NCI-H2227 treated with DMSO at 0.1 percent for 48 hours (cell line): Measurements from ENCODE around the gene CDK15.

Experiments
- DNase-seq: peaks from one replicate; lab custom pipeline; 2025; lab: John Stamatoyannopoulos, UW

CDK15 gene

DNA sequence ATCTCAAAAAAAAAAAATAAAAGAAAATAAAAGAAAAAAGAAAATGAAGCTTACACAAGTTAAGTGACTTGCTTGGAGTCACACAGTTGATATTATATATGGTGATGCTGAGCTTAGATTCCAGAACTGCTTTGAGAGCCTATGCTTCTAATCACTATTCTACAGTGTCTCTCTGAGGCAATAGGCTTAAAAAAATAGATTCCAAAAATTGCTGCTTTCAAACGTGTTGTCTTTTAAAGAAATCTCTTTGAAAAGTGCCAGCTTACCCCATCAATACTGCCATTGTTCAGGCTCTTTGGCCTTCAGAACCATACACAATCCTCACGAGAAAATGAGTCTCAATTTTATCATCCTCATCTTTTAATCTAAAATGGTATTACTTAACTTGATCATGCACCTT is 102.6 kb downstream of the CDK15 start:
- DNase-seq: no peak

DNA sequence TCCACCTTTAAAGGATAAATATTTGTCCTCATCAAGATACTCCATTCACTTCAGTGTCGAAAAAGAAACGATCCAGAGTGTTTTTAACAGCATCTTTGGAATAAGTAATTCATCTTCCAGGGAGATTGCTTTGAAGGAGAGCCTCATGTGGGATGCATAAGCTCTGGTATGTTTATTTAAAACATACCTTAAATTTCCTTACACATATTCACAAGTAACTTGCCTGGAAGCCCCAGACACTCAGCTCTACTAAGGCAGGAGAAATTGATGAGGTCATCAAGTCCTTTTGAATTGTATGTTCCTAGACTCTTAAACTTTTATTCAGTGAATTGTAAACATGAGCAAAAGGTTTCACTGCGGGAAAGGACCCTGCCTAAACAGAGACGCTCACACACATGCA is 103.0 kb downstream of the CDK15 start:
- no peak for DNase-seq

DNA sequence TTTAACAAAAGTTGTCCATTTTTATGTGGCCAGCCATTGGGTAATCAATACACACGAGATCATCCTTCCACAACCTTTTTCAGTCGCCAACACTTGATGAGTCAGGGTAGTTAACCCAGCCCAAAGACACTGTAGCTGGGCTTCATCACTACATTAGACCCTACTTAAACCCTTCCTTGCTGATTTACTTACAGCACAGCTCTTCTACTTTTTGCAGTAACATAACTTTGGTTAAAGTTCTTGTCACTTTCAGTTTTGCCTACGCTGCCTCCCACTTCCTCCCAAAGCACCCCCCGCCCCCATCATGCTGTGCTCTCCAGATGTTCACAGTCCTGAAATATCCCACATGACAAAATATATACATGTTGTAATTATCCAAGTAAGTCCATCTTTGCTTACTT is 103.6 kb downstream of the CDK15 start:
- no peak for DNase-seq

DNA sequence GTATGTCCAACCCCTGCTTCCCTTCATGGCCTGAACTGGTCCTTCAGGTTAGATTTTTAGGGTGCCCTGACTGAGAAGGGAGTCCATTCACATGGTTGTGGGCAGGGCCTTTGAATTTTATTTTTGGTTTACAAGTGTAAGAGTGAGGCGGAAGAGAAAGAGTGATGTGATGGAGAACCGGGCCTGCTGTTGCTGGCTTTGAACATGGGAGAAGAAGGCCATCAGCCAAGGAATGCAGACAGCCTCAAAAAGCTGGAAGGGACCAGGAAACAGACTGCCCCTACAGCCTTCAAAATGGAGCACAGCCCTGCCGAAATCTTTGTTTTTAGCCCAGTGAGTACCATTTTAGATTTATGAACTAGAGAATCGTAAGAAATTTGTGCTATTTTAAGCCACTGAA is 105.0 kb downstream of the CDK15 start:
- DNase-seq: no peak

DNA sequence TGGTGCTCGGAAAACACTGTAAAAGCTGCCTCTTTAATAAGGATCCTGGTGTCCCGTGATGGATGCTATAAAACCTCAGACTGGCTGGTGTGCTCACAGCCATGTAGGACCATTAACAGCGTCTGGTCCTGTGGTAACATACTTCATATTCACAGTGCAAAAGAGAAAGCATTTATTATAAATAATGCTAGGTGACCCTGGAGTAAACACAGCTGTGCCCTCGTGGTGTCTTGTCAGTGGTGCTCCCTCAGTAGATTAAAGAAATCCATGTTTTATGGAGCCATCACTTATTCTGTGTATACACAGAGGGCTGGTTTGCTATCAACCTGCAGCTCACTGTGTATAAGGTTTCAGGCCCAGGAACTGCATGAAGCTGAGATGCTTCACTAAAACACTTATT is 106.9 kb downstream of the CDK15 start:
- peak; percentile 73 for DNase-seq

DNA sequence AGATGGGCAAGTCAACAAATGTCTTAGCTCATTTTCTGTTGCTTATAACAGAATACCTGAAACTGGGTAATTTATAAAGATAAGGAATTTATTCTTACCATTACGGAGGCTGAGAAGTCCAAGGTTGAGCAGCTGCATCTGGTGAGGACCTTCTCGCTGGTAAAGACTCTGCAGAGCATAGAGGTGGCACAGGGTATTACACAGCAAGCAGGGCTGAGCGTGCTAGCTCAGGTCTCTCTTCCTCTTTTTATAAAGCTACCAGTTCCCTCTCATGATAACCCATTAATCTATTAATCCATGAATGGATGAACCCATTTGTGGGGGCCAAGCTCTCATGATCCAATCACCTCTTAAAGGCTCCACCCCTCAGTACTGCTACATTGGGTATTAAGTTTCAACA is 109.1 kb downstream of the CDK15 start:
- DNase-seq: no peak

DNA sequence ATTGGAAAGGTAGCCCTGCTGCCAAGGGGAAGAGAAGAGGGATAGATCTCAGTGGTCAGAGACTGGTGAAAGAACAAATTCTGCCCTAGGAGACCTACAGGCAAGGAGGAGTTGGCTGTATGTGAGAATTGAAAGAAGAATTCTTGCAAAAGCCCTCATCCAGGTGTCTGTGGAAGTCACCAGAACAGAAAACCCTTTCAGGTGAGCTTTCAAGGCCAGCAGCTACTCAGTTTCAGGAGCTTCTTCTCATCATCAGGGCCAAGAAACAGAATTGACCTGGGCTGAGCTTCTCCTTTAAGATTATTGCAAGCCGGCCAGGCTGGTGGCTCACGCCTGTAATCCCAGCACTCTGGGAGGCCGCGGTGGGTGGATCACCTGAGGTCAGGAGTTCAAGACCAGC is 110.2 kb downstream of the CDK15 start:
- no peak for DNase-seq

DNA sequence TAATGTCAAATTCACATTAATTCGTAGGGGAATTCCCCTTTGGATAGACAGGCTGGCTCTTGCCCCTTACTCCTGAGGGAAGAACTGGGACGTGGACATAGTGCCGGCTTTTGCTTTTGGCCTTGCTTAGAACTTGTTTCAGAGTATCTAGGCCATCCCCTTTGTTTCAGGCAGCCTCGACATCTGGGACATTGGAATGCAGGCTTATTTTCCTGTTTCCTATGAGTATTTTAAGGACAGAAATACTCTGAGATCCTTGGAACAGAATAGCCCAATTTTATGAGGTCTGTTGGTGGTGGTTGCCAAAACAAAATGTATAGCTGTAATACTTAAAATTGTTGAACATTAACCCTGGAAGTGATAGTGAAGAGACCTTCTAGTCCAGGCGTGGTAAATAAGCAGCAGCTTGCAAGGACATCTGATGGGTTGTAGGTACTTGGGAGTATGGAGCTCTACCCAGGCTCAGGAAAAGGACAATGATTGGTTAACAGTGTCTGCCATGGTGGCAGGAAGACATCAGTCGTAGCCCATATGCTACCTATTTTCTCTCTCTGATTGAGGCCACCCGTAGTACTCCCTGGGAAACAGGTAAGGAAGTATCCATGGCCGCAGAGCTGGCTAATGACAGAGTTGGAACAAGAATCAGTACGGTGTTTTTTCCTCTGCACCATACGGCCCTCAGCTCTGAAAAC is 112.4 kb downstream of the CDK15 start:
- DNase-seq: no peak

DNA sequence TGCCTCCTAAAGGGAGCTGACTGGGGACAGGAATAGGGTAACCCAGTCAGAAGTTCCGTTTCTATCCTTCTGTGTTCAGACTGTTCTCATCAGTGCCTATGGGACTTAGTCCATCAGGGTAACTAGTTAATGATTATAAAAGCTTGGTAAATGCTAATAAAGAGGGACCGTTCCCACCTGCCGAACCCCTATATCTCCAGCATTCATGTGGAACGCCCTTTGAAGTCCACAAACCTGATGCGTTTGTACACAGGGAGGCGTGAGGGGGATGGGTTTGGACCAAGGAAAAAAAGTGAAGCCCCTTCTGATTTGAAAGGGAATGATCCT is 112.9 kb downstream of the CDK15 start:
- no peak for DNase-seq

DNA sequence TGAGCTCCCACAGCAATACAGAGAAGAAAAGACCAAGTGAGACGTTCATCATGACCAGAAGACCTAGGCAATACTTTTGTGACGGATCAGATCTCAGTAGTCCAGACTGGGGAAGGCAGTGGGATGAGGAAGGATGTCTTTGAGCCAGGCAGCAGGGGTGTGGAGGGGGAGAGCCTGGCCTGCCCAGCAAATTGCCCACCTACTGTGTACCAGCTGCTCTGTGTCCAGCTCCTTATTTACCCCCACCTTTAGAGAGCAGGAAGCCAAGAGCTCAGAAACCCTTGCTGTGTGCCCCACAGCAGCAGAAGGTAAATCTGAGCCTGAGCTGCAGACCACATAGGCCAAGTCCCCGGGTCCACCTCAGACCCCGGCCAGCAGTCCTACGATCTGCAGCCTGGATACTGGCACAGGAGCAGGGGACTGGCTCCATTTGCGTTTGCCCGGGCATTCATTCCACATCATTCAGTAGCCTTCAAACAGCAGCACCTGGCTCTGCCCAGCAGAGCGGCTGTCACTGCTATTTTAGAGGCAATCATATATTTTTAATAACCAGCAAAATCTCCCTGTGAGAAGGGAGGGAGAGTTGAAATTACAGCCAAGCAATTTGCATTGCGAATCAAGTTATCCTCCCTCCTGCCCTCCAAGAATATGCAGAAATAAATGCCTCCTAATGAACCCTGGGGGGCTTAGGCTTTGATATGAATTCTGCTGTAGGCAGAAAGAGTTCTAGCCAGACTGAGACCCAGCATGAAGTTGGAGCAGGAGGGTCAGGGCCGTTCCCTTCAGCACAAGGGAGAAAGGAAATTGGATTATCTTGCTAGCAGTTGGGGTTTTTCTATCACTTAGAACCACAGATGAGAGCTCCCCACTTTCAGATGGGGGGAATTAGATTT is 117.3 kb downstream of the CDK15 start:
- no peak for DNase-seq

DNA sequence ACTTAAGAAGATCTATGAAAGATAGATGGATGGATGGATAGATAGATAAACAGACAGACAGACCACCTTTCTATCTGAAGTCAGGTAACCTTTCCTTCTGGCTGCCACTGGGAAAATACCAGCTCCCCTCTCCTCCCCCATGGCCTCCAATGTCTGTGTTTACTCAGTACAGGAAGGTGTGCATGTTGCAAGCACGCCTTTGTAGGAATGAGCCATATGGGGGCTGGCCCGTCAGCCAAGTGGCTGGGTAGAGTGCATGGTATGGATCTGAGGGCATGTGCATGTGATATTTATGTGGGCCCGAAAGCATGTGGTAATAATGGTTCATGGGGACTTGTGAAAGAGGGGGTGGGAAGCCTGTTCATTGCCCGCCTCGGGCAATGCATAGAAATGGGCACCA is 118.1 kb downstream of the CDK15 start:
- no peak for DNase-seq

DNA sequence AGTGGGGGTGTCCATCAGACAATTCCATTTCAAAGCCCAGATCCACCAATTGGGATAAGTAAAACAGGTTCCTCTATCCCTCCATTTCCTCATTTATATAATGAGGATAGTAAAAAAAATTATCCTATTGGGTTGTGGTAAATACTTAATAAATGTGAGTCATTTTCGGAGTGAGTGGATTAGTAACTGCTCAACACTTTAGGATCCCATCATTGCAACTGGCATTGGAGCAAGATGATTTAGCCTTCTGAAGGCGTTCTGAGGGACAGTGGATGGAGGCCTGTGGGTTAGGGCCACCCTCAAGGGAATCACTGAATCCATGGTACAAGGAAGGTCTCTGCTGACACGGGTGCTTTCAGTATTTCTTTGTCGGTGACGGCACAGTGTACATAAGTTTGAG is 118.7 kb downstream of the CDK15 start:
- DNase-seq: no peak

DNA sequence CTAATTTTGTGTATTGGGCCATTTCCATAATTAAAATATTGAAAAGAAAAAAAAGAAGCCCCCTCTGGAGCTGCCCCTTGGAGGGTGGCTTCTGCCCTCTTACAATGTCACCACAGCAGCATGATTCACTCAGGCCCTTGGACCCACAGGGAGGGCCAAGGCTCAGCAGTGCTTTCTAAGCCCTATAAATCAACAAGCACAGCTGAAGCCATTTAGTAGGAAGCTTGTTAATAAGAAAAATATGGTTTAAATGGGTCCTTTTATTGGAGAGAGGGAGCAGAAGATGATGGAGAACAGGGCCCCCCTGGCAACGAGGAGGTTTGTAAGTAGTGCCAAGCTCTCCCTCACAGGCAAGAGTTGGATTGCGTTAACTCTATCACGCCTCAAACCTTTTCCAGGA is 119.7 kb downstream of the CDK15 start:
- no peak for DNase-seq

DNA sequence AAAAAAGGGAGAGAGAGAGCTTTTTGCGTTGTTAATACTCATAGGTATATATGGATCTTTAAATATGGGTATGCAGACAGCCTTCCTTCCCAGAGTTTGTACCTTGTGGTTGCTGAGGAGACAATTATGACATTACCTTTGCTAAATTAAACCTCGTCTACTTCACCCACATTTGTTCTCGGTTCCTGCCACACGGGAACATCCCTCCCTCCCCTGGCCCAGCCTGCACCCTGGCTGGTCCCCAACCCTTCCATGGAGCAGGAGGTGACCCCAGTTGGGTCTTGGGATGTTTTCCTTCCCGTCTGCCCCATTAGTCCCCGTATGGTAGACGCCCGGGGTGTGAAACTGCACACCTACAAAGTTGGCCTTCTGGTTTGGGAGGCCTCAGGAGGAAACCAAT is 122.0 kb downstream of the CDK15 start:
- no peak for DNase-seq

DNA sequence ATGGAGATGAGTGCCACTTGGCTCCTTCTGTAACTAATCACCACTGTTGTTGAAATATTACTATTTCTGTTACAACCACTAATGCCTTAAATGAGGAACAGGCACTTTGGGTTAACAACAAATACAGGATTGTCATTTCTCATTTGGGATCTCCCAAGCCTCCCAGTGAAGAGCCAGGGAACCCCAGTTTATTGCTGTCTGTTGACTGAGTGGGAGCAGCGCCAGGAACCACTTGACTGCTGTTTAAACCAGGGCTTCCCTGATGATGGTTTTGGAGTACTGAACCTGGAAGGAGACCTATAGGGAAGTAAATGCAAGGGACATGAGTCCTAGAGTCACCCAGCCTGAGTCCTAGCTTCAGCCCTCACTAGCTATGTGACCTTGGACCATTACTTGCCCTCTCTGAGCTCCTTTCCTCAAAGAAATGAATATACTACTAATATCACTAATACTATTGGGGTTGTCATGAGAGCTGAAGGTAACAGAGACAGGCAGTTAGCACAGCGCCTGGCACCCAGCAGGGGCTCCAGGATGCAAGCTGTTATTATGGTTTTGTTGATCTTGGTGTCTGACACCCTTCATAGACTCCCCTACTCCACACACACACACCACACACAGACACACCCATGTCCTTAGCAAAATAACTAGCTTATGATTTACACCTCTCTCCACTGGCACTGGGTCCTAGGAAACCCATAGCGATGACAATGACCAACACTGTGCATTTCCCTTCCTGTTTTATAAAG is 123.1 kb downstream of the CDK15 start:
- no peak for DNase-seq

DNA sequence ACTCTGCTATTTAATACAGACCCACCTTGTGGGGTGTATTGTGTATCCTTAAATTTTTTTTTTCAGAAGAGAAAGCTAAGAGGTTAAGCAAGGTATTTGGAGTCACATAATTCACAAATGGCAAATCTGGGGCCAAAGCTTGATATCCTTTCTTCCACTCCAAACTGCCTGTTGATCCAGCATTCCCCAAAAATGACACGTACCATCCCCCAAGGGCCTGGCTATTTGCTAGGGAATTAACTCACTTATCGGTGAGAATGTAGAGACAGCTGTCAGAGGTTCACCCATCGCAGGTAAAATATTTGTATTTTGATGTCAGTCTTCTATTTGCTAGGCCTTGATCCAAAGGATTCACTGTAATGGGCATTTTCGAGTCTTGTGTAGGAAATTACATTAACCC is 123.7 kb downstream of the CDK15 start:
- DNase-seq: no peak

DNA sequence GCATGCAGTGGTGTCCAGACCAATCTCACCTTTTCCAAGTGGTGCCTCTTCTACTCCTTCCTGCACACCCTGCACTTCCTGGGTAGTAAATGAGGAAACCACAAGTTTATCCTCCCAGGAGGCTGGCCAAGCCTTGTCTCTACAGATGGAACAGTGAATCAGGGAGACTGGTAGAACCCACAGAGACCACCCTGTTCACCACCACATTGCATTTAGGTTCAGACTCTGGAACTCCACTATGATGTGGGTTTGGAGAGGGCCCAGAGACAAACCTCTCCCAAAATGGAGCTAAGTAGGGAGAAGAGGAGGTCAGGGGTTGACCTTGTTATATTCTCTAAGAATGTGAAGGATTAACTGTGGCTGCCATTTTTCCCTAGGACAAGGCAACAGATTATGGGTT is 124.5 kb downstream of the CDK15 start:
- DNase-seq: no peak

DNA sequence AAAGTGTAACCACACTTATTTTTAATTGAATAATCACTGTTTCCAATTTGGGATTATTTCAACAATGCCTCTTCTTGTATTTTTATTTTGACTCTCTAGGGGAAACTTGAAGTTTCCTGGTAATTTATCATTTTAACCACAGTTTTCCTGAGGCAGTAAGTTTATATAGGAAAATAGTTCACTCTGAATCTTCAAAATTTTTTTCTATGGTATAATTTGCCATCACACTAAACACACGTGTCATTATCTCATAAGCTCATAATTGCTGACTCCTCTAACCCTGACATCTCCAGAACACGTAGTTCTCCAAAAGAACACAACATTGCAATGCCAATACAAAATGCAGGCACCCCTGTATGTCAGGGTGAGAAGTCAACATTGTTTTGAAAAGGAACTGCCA is 125.1 kb downstream of the CDK15 start:
- peak; percentile 25 for DNase-seq

DNA sequence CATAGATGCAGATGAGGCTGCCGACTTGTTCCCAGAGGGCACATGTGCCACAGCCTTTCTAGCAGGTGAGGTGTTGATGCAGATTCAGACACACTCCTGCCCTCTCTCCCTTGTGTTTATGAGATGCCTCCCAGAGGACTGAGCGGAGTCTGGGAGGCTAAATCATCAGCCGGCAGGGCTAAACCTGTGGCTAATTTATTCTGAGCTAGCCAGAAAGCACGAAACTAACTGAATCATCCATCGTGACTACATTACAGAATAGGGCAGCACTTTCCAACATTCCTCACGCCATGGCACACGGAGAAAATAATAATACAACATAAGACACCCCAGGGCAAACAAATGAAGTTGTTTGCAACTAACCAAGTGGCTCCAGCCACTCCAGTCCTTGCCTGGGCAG is 125.6 kb downstream of the CDK15 start:
- no peak for DNase-seq

DNA sequence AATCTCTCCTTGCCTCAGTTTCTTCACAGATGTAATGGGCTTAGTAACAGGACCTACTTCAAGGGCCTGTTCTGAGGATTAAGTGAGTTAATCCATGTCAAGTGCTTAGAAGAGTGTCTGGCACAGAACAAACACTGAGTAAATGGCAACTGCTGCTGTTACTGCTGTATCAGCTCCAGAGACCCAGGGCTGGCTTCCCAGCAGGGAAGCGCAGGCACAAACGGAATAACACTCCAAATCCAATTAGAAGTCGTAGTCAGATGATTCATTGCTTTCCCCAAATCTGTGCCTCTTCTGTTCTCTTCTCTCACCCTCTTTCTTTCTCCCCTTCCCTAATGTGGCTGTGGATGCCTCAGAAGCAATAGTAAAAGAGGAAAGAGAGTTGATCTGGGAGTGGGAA is 126.2 kb downstream of the CDK15 start:
- peak; percentile 25 for DNase-seq

DNA sequence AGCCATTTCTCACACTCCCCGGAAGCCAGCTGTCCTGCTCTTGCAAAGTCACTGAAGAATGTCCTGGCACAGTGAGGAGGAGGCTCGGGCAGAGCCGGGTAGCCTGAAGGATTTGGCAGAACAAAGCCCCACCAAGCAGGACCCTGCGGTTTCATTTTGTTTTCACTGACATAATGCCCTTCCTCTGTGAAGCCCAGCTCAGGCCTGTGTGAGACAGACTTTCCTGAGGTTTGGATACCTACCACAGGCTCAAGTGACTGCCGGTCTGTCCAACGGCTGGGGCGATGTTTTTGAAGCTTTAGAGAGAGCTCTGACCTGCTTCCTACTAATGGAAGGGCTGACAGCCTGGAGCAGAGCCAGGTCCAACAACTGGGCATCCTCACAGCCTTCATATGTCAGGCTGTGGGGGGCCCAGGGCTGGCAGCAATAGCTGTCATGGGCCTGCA is 127.5 kb downstream of the CDK15 start:
- DNase-seq: no peak

DNA sequence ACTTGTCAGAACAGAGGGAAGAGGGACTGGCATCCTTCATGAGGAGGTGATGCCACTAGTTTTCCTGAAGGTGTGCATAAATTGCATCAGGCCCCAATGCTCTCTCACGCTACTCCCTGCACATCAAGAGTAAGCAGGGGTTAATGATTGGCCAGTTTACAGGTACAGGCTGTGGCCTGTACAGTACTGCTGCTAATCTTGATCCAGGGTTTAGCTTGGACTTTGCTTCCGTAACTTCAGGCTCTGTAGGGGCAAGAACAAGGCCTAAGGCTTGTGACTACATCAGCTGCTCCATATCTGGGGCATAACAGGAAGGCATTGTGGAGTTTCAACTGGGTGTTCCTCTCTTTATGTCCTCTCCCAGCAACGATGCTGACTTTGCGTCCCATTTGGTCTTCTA is 130.5 kb downstream of the CDK15 start:
- DNase-seq: no peak

DNA sequence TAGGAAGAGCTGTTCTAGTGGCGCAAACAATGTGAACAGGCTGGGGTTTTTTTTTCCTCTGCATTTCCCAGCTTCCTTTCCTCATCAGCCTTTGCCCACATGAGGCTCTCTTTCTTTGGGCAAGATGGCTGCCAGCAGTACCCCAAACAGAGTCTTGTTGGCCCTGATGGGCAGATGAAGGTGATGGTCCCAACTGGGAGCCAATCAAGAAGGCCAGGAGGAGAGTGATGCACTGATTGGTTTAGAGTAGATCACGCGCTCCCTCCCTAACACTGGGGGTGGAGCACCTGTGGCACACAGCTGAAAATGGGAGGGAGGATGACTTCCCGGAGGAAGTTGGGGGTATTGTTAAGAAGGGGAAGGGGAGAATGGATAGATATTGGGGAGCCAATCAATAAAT is 131.0 kb downstream of the CDK15 start:
- DNase-seq: no peak
